Endodermal cell (in vitro differentiated cells): ENCODE measurements around the gene CDH13. TPM values are rescaled to one million over a fixed set of nuclear protein-coding genes. Genes with fewer than 3 reads are reported as not detected.

Experiments
- DNase-seq: peaks from one replicate; pipeline ENCODE4 v3.0.0-alpha.2; 2017
- H3K27ac ChIP-seq: 2 replicates; pipeline ENCODE4 v1.5.1; 2013; ENCODE audit warnings: mild to moderate bottlenecking, low read depth, low read length, moderate library complexity
- H3K27me3 ChIP-seq: 2 replicates; pipeline ENCODE4 v1.6.1; 2013; ENCODE audit warnings: mild to moderate bottlenecking, low read length, moderate library complexity; ENCODE audit not compliant: insufficient read depth, control insufficient read depth, poor library complexity, severe bottlenecking
- H3K36me3 ChIP-seq: 2 replicates; pipeline ENCODE4 v1.7.0; 2013; ENCODE audit warnings: mild to moderate bottlenecking, low read length, moderate library complexity; ENCODE audit not compliant: control insufficient read depth, insufficient read depth
- H3K4me1 ChIP-seq: one replicate; pipeline ENCODE4 v1.7.0; 2013; ENCODE audit warnings: low read length; ENCODE audit not compliant: control insufficient read depth, insufficient read depth
- H3K4me3 ChIP-seq: 2 replicates; pipeline ENCODE4 v1.5.1; 2013; ENCODE audit warnings: mild to moderate bottlenecking, low read length, moderate library complexity
- H3K9ac ChIP-seq: 2 replicates; pipeline ENCODE4 v1.6.1; 2013; ENCODE audit warnings: mild to moderate bottlenecking, low read length, moderate library complexity; ENCODE audit not compliant: poor library complexity, severe bottlenecking; ENCODE audit errors: extremely low read depth
- H3K9me3 ChIP-seq: 2 replicates; pipeline ENCODE4 v1.6.1; 2013; ENCODE audit warnings: mild to moderate bottlenecking, low read length, moderate library complexity; ENCODE audit not compliant: control insufficient read depth
- H3K27ac Mint-ChIP-seq: 2 replicates; pipeline ENCODE4 v1.8.0; 2020; ENCODE audit warnings: mixed read lengths
- H3K27me3 Mint-ChIP-seq: 2 replicates; pipeline ENCODE4 v1.8.0; 2021; ENCODE audit warnings: mild to moderate bottlenecking, mixed read lengths; ENCODE audit not compliant: insufficient read depth
- H3K36me3 Mint-ChIP-seq: 2 replicates; pipeline ENCODE4 v1.8.0; 2020; ENCODE audit warnings: low read depth, mixed read lengths
- H3K4me1 Mint-ChIP-seq: 2 replicates; pipeline ENCODE4 v1.8.0; 2020; ENCODE audit warnings: mixed read lengths
- H3K4me3 Mint-ChIP-seq: 2 replicates; pipeline ENCODE4 v1.8.0; 2020; ENCODE audit warnings: mild to moderate bottlenecking, moderate library complexity, mixed read lengths
- H3K9me3 Mint-ChIP-seq: 2 replicates; pipeline ENCODE4 v1.8.0; 2020; ENCODE audit warnings: mild to moderate bottlenecking, mixed read lengths
- CTCF ChIP-seq: fragments of 200-600 bp; sonication (generic); conservative IDR thresholded peaks from 2 replicates; pipeline ENCODE4 v1.5.0; 2021; ENCODE audit warnings: antibody characterized with exemption, mild to moderate bottlenecking
- WGBS, 2 experiments: methylation state at CpG; one replicate each; pipeline versions ENCODE4 v1.1.5 to v1.1.7; 2013; ENCODE audit warnings: missing lambda C conversion rate in 2 of 2, mixed read lengths in 1 of 2; ENCODE audit not compliant: insufficient coverage in 1 of 2, insufficient read length in 1 of 2; 5-methylcytosine and 5-hydroxymethylcytosine counted together
- total RNA-seq, 2 donors: library from RNA; stranded (reverse); fragmentation: NEBNext Ultra II Directional in 1 of 2; extraction: Animal tissue kit (Norgen Biotek cat#: 25700) in 1 of 2; gene quantifications; 2 replicates in 1 of 2; 3 replicates in 1 of 2; pipeline ENCODE4 v1.2.1, GENCODE V29; 2021

Gene CDH13
- total RNA-seq, 2 donors from 2014 or later, result 0.86 to 1.8 TPM

- no peaks in the 10 kb centered on the region for H3K9me3 Mint-ChIP-seq
- no peaks in the 10 kb centered on the region for H3K36me3 Mint-ChIP-seq
- H3K27me3 Mint-ChIP-seq, result no peaks in the 10 kb centered on the region
- no peaks in the 10 kb centered on the region for H3K27me3 ChIP-seq
- H3K4me3 ChIP-seq, result no peak overlapping the region
- no peak overlapping the region for H3K27ac Mint-ChIP-seq
- H3K4me3 Mint-ChIP-seq, result no peak overlapping the region
- no peaks in the 10 kb centered on the region for H3K36me3 ChIP-seq
- no peaks in the 10 kb centered on the region for H3K9me3 ChIP-seq
- peaks cover 3% of the 10 kb centered on the region for H3K4me1 Mint-ChIP-seq
- WGBS, 2 experiments, result 87 to 93% methylated on average over 4 to 6 of the region's 6 CpGs
- DNase-seq, result no peak
- no peak overlapping the region for H3K9ac ChIP-seq
- H3K27ac ChIP-seq, result no peak overlapping the region
- no peak for TF ChIP-seq CTCF
- no peaks in the 10 kb centered on the region for H3K4me1 ChIP-seq
Observed at GRCh38 chr16:83630979-83631378, 1004.2 kb downstream of the CDH13 start.

DNA sequence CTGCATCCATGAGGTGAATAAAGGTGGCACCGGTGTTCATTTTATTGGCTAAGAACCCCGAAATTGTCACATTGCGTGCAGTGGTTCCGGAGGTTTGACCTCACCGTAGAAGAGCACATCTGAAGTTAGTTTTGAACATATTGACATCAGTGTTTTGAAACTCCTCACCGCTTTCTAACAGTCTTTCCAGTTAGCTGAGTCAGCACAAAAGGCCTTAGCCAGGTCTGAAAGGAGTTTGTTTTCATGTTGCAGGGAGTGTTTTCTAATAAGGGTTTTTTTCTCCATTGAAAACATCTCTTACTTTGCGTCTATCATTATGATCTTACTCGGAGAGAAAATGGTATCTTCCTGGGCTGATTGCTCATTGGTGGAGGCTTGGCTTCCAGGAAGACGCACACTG is 1006.5 kb downstream of the CDH13 start:
- H3K27me3 Mint-ChIP-seq, result no peaks in the 10 kb centered on the region
- no peak overlapping the region for H3K4me3 Mint-ChIP-seq
- no peak overlapping the region for H3K9ac ChIP-seq
- no peak for DNase-seq
- H3K9me3 Mint-ChIP-seq, result peaks cover 10% of the 10 kb centered on the region
- H3K27me3 ChIP-seq, result no peaks in the 10 kb centered on the region
- no peaks in the 10 kb centered on the region for H3K9me3 ChIP-seq
- no peak for TF ChIP-seq CTCF
- no peaks in the 10 kb centered on the region for H3K36me3 ChIP-seq
- no peak overlapping the region for H3K27ac ChIP-seq
- no peak overlapping the region for H3K4me3 ChIP-seq
- WGBS, 2 experiments, result 95 to 97% methylated on average over 8 to 9 of the region's 9 CpGs
- no peaks in the 10 kb centered on the region for H3K4me1 ChIP-seq
- H3K4me1 Mint-ChIP-seq, result peaks cover 3% of the 10 kb centered on the region
- H3K27ac Mint-ChIP-seq, result no peak overlapping the region
- no peaks in the 10 kb centered on the region for H3K36me3 Mint-ChIP-seq

- Histone ChIP-seq H3K36me3 (no peaks in the 10 kb centered on the region), H3K4me1 (no peaks in the 10 kb centered on the region), H3K4me3 (no peak overlapping the region), H3K9ac (no peak overlapping the region), H3K27ac (no peak overlapping the region), H3K9me3 (no peaks in the 10 kb centered on the region), H3K27me3 (no peaks in the 10 kb centered on the region)
- H3K4me1 Mint-ChIP-seq, result peaks cover 7% of the 10 kb centered on the region
- DNase-seq, result no peak
- no peak for TF ChIP-seq CTCF
- H3K9me3 Mint-ChIP-seq, result peaks cover 4% of the 10 kb centered on the region
- H3K27me3 Mint-ChIP-seq, result no peaks in the 10 kb centered on the region
- no peak overlapping the region for H3K27ac Mint-ChIP-seq
- no peak overlapping the region for H3K4me3 Mint-ChIP-seq
- 54 to 63% methylated on average over 4 to 5 of the region's 5 CpGs for WGBS, 2 experiments
- H3K36me3 Mint-ChIP-seq, result no peaks in the 10 kb centered on the region
Observed at GRCh38 chr16:83648347-83648746, 1021.6 kb downstream of the CDH13 start.
